ENCODE measurements around the gene PRKCA.

Gene PRKCA

GRCh38 chr17:66425756-66426396 lies 123.5 kb downstream of the PRKCA start:
- no peak for TF ChIP-seq TOX (CRISPR knock-in tag; IDR thresholded peaks at IDR 0.05; ENCODE audit: borderline replicate concordance)
- no peak for TF ChIP-seq RARB (CRISPR knock-in tag; IDR thresholded peaks at IDR 0.05)
- TF ChIP-seq ZNF8 (CRISPR knock-in tag; IDR thresholded peaks at IDR 0.05) = no peak
- no peak for TF ChIP-seq CREB5 (CRISPR knock-in tag; IDR thresholded peaks at IDR 0.05; ENCODE audit: low read depth)
- TF ChIP-seq ZFP3 (CRISPR knock-in tag; IDR thresholded peaks at IDR 0.05) = no peak
- no peak for TF ChIP-seq CSDC2 (CRISPR knock-in tag; IDR thresholded peaks at IDR 0.05)
- no peak for TF ChIP-seq ZNF565 (CRISPR knock-in tag; conservative IDR thresholded peaks at IDR 0.05; ENCODE audit: low read depth)
- no peak for TF ChIP-seq BACH2 (CRISPR knock-in tag; IDR thresholded peaks at IDR 0.05; ENCODE audit: borderline replicate concordance)
- TF ChIP-seq OSR1 (CRISPR knock-in tag; IDR thresholded peaks at IDR 0.05) = no peak
- no peak for TF ChIP-seq SNAI2 (CRISPR knock-in tag; IDR thresholded peaks at IDR 0.05)
- TF ChIP-seq TCF4 (CRISPR knock-in tag; IDR thresholded peaks at IDR 0.05; ENCODE audit: borderline replicate concordance) = no peak
- TF ChIP-seq ZC3H10 (CRISPR knock-in tag; IDR thresholded peaks at IDR 0.05) = no peak
- no peak for TF ChIP-seq PATZ1 (CRISPR knock-in tag; IDR thresholded peaks at IDR 0.05; ENCODE audit: borderline replicate concordance)
- no peak for TF ChIP-seq CSRNP3 (CRISPR knock-in tag; IDR thresholded peaks at IDR 0.05)
- no peak for TF ChIP-seq ARNTL (CRISPR knock-in tag; IDR thresholded peaks at IDR 0.05; ENCODE audit: borderline replicate concordance, low read depth)
- no peak for ATAC-seq

GRCh38 chr17:66426397-66427033 lies 124.1 kb downstream of the PRKCA start:
- ATAC-seq = no peak
- TF ChIP-seq ZFP3 (CRISPR knock-in tag; IDR thresholded peaks at IDR 0.05) (no peak), CSRNP3 (CRISPR knock-in tag; IDR thresholded peaks at IDR 0.05) (no peak)

GRCh38 chr17:66427134-66427533 lies 124.7 kb downstream of the PRKCA start:
- ATAC-seq = no peak
- no peak for TF ChIP-seq ZFP30 (CRISPR knock-in tag; IDR thresholded peaks at IDR 0.05)
- TF ChIP-seq PATZ1 (CRISPR knock-in tag; IDR thresholded peaks at IDR 0.05; ENCODE audit: borderline replicate concordance) = no peak
- TF ChIP-seq ZFP3 (CRISPR knock-in tag; IDR thresholded peaks at IDR 0.05) = no peak
- no peak for TF ChIP-seq CREB5 (CRISPR knock-in tag; IDR thresholded peaks at IDR 0.05; ENCODE audit: low read depth)
- no peak for TF ChIP-seq TCF4 (CRISPR knock-in tag; IDR thresholded peaks at IDR 0.05; ENCODE audit: borderline replicate concordance)
- TF ChIP-seq ZNF8 (CRISPR knock-in tag; IDR thresholded peaks at IDR 0.05) = no peak
- no peak for TF ChIP-seq ISL1 (CRISPR knock-in tag; IDR thresholded peaks at IDR 0.05)
- TF ChIP-seq PPARA (CRISPR knock-in tag; IDR thresholded peaks at IDR 0.05; ENCODE audit: borderline replicate concordance) = no peak
